Spleen (tissue), 11 donors: ENCODE results near the gene TRPM2. TPM values are rescaled to one million over a fixed set of nuclear protein-coding genes. Genes with fewer than 3 reads are reported as not detected.

Experiments used
- DNase-seq: peaks from one replicate; pipeline ENCODE4 v3.0.0-alpha.2; 2020
- H3K27ac ChIP-seq, 8 donors: fragments of 200-600 bp; sonication (generic) in 7 of 8; 1 replicate in 4 of 8; 2 replicates in 4 of 8; pipeline versions ENCODE4 v1.5.0 to v1.8.0; 2016 to 2021; ENCODE audit warnings: inconsistent platforms in 4 of 8, mild to moderate bottlenecking in 4 of 8, moderate library complexity in 1 of 8
- H3K27me3 ChIP-seq, 7 donors: fragments of 200-600 bp; sonication (generic) in 6 of 7; replicated peaks in 1 of 7; 1 replicate in 4 of 7; 2 replicates in 3 of 7; pipeline versions ENCODE4 v1.5.0 to v1.8.0; 2016 to 2021; ENCODE audit warnings: inconsistent platforms in 3 of 7, mild to moderate bottlenecking in 1 of 7
- H3K36me3 ChIP-seq, 6 donors: fragments of 200-600 bp; sonication (generic) in 5 of 6; 1 replicate in 4 of 6; 2 replicates in 2 of 6; pipeline versions ENCODE4 v1.5.0 to v1.8.0; 2016 to 2021; ENCODE audit warnings: inconsistent platforms in 2 of 6
- H3K4me1 ChIP-seq, 6 donors: fragments of 200-600 bp; sonication (generic) in 5 of 6; 1 replicate in 3 of 6; 2 replicates in 3 of 6; pipeline versions ENCODE4 v1.5.0 to v1.8.0; 2016 to 2021; ENCODE audit warnings: inconsistent platforms in 3 of 6
- H3K4me3 ChIP-seq, 8 donors: fragments of 200-600 bp; sonication (generic) in 7 of 8; 1 replicate in 4 of 8; 2 replicates in 4 of 8; pipeline versions ENCODE4 v1.5.0 to v1.8.0; 2016 to 2021; ENCODE audit warnings: inconsistent platforms in 4 of 8, mild to moderate bottlenecking in 4 of 8, moderate library complexity in 2 of 8
- H3K9me3 ChIP-seq, 8 donors: fragments of 200-600 bp; sonication (generic) in 7 of 8; 1 replicate in 4 of 8; 2 replicates in 4 of 8; pipeline versions ENCODE4 v1.5.0 to v1.8.0; 2016 to 2021; ENCODE audit warnings: inconsistent platforms in 4 of 8
- POLR2A ChIP-seq, 3 donors: fragments of 450-650 bp; IDR thresholded peaks; one replicate each; pipeline ENCODE4 v1.5.1; 2017; ENCODE audit warnings: antibody characterized with exemption in 3 of 3, mild to moderate bottlenecking in 1 of 3
- POLR2AphosphoS5 ChIP-seq, 3 donors: sonication (generic); formaldehyde crosslinking; IDR thresholded peaks; one replicate each; pipeline ENCODE4 v1.5.1; 2017; ENCODE audit warnings: antibody characterized with exemption in 3 of 3
- WGBS, 5 donors: extraction: QIAGEN DNeasy Blood & Tissue Kit in 3 of 5; methylation state at CpG; one replicate each; pipeline versions ENCODE4 v1.1.5 to v1.1.7; 2013 to 2018; 5-methylcytosine and 5-hydroxymethylcytosine counted together
- intact Hi-C: fragments of 100-400 bp; cut with DNase I; formaldehyde crosslinking; loops from one replicate; pipeline ENCODE4 v1.15.0; 2023; ENCODE audit warnings: low total_unique reads
- polyA plus RNA-seq, 3 donors: library from polyadenylated mRNA; stranded (reverse); fragments of 200-250 nt; gene quantifications; one replicate each; pipeline ENCODE4 v1.2.1, GENCODE V29; 2013
- total RNA-seq, 7 donors: library from RNA; depleted of rRNA in 3 of 7; stranded (reverse); fragments of >200 nt in 3 of 7; fragmentation: NEBNext Ultra II Directional in 4 of 7; extraction: Animal tissue kit (Norgen Biotek cat#: 25700) in 4 of 7; gene quantifications; one replicate each; pipeline versions ENCODE4 v1.1.0 to v1.2.1, GENCODE V29; 2016 to 2021
- TF ChIP-seq, protein P1 (sequence below), 11 experiments: fragments of 200-600 bp in 7 of 11; fragments of 450-650 bp in 4 of 11; sonication (generic) in 4 of 11; IDR thresholded peaks in 8 of 11; conservative IDR thresholded peaks in 3 of 11; 1 replicate in 7 of 11; 2 replicates in 4 of 11; pipeline versions ENCODE4 v1.4.0 to v1.8.0; 2016 to 2021; ENCODE audit warnings: antibody characterized with exemption in 11 of 11, inconsistent platforms in 4 of 11, mild to moderate bottlenecking in 1 of 11
- donor health status: healthy with polysubstance abuse.
- donor health status: DM: no; HTN: no; CAD: no; lungs with moderate emphysema.
- donor health status: DM: no; HTN: no; CAD: no.
- donor health status: Bipolar disorder and iron deficiency.
- donor health status: healthy.
- donor health status: DM: no; HTN: no; CAD: no.
- donor health status: DM: yes; HTN: yes; CAD: no.

Gene TRPM2
- total and polyA plus RNA-seq, 10 donors: 10.4 to 44.1 (median 23.3) TPM

DNA sequence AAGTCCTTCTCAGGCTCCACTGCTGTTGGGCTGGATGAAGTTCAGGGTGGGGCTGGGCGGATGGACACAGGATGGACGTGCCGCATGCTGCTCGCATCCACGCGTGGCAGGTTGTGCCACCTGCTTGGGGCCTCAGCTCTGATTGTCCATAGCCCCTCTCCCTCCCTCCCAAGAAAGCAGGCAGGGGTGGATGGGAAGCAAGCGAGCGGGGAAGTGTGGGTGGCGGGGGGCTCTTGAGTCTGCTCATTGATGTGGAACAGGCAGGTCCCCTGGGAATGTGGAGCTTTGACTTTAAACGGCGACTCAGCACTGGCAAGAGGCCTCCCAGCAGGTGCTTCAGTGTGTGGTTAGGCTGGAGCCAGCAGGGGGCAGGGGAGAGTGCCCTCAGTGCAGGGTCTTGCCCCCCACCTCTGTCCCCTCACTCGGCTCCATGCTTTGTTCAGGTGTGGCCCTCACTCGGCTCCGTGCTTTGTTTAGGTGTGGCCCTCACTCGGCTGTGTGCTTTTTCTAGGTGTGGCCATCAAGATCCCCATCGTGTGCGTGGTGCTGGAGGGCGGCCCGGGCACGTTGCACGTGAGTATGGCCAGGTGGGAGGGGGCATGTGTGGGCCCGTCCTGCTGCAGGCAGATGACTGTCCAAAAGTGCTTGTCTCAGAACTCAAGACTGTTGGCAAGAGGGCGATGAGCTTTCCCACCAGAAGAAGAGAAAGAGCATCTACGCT lies 23.9 kb downstream of the TRPM2 start:
- Histone ChIP-seq H3K9me3 (peaks cover 0 to 1% (median 0%) of the 10 kb centered on the region in 8 donors), H3K4me1 (peaks cover 4 to 69% (median 35%) of the 10 kb centered on the region in 6 donors), H3K27me3 (no peaks in the 10 kb centered on the region), H3K36me3 (peaks cover 0 to 67% (median 19%) of the 10 kb centered on the region in 6 donors), H3K27ac (no peak overlapping the region), H3K4me3 (no peak overlapping the region)
- WGBS, 5 donors: 67 to 82% (median 78%) methylated on average over 24 of the region's 24 CpGs
- DNase-seq: no peak
- TF ChIP-seq, protein P1, sequence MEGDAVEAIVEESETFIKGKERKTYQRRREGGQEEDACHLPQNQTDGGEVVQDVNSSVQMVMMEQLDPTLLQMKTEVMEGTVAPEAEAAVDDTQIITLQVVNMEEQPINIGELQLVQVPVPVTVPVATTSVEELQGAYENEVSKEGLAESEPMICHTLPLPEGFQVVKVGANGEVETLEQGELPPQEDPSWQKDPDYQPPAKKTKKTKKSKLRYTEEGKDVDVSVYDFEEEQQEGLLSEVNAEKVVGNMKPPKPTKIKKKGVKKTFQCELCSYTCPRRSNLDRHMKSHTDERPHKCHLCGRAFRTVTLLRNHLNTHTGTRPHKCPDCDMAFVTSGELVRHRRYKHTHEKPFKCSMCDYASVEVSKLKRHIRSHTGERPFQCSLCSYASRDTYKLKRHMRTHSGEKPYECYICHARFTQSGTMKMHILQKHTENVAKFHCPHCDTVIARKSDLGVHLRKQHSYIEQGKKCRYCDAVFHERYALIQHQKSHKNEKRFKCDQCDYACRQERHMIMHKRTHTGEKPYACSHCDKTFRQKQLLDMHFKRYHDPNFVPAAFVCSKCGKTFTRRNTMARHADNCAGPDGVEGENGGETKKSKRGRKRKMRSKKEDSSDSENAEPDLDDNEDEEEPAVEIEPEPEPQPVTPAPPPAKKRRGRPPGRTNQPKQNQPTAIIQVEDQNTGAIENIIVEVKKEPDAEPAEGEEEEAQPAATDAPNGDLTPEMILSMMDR (IDR thresholded peaks at IDR 0.05 in 8 of 11, conservative IDR thresholded peaks at IDR 0.05 in 3 of 11): no peak
- no peak for TF ChIP-seq POLR2A (IDR thresholded peaks at IDR 0.05)
- TF ChIP-seq POLR2AphosphoS5 (IDR thresholded peaks at IDR 0.05): no peak
- intact Hi-C loops: no loop called here

DNA sequence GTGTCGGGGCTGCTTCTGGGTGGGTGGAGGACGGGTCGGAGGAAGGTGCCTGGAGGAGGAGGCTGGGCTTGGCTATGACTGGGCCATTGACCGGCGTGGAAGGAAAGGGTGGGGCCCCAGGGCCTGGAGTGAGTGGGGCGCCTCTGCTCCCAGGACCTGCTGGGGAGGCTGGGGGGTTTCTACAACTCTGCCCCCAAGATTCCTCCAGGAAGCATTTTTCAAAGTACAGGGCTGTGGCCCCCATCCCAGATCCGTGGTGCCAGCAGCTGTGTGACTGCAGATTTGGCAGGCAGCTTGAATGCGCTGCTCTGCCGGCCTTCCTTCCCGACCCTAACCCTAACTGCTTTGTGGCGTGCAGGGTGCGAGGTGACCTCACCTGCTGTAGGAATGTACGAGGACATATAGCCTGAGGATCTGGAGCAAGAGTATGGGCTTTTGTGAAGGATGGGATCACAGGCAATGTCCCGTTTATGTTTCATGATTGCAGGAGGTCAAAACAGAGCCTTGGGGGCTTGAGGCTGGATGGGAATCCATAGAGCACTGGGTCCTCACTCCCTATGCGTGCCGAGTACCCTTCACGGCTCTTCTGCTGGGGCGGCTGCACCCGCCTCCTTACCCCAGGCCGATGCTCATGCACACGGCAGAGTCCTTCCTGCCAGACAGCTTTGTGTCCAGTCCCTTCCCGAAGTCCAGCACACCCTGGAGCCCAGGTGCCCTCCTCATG lies 24.7 kb downstream of the TRPM2 start:
- H3K36me3 ChIP-seq: peaks cover 0 to 72% (median 26%) of the 10 kb centered on the region in 6 donors
- intact Hi-C loops: no loop called here
- no peak overlapping the region for H3K27ac ChIP-seq
- H3K4me3 ChIP-seq: no peak overlapping the region
- H3K27me3 ChIP-seq: no peaks in the 10 kb centered on the region
- TF ChIP-seq POLR2A (IDR thresholded peaks at IDR 0.05) (no peak), POLR2AphosphoS5 (IDR thresholded peaks at IDR 0.05) (no peak)
- TF ChIP-seq, protein P1 (IDR thresholded peaks at IDR 0.05 in 8 of 11, conservative IDR thresholded peaks at IDR 0.05 in 3 of 11): no peak
- peaks cover 0 to 8% (median 3%) of the 10 kb centered on the region in 8 donors for H3K9me3 ChIP-seq
- 74 to 89% (median 81%) methylated on average over 18 to 22 of the region's 22 CpGs for WGBS, 5 donors
- no peak for DNase-seq
- peaks cover 4 to 67% (median 35%) of the 10 kb centered on the region in 6 donors for H3K4me1 ChIP-seq

DNA sequence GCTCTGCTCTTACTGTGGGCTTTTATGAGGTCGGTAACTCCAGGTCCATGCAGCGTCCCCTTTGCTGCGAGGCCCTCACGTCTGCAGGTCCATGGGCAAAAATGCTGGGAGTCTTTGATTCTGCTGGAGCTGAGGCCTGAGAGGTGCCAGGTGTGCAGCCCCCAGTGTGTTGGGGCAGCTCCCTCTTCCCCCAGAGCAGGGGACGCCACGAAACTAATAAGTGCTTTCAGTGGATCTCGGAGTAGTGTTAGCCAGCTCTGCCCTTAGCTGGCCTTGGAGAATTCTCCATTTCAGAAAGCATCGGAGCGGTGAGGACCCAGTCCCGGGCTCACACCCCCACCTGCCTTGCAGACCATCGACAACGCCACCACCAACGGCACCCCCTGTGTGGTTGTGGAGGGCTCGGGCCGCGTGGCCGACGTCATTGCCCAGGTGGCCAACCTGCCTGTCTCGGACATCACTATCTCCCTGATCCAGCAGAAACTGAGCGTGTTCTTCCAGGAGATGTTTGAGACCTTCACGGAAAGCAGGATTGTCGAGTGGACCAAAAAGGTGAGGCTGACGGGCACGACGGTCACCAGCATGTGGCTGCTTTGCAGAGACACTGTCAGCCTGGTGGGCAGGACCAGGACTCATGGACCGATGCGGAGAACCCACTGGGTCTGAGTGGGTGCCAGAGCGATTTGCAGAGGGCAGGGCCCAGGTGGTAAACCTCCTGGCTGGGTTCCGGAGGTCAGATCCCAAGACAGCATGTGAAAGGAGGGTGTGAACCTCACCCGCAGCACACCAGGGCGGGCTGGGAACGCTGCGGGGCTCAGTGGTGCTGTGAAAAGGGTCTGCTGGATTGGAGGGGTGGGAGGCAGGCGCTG lies 25.5 kb downstream of the TRPM2 start:
- intact Hi-C loops: no loop called here
- Histone ChIP-seq H3K4me3 (no peak overlapping the region), H3K27me3 (no peaks in the 10 kb centered on the region), H3K36me3 (peaks cover 0 to 80% (median 32%) of the 10 kb centered on the region in 6 donors), H3K27ac (no peak overlapping the region), H3K9me3 (peaks cover 0 to 16% (median 11%) of the 10 kb centered on the region in 8 donors), H3K4me1 (peaks cover 4 to 59% (median 34%) of the 10 kb centered on the region in 6 donors)
- WGBS, 5 donors: 89 to 97% (median 95%) methylated on average over 26 to 34 of the region's 34 CpGs
- TF ChIP-seq POLR2A (IDR thresholded peaks at IDR 0.05) (no peak), POLR2AphosphoS5 (IDR thresholded peaks at IDR 0.05) (no peak)
- TF ChIP-seq, protein P1 (IDR thresholded peaks at IDR 0.05 in 8 of 11, conservative IDR thresholded peaks at IDR 0.05 in 3 of 11): no peak
- no peak for DNase-seq
